Gastrocnemius medialis (tissue), 4 donors: ENCODE data around the gene YOD1. TPM values are rescaled to one million over a fixed set of nuclear protein-coding genes. Genes with fewer than 3 reads are reported as not detected.

Source experiments
- ATAC-seq, 2 donors: fragments of 150-250 bp; one replicate each; pipeline ENCODE4 v1.9.1; 2016
- DNase-seq, 2 donors: peaks; one replicate each; pipeline ENCODE4 v3.0.0-alpha.2; 2019
- H3K27ac ChIP-seq, 4 donors: fragments of 200-600 bp; sonication (generic); 1 replicate in 1 of 4; 2 replicates in 3 of 4; pipeline ENCODE4 v1.5.1; 2016 to 2018; ENCODE audit warnings: mild to moderate bottlenecking in 2 of 4, moderate library complexity in 1 of 4
- H3K27me3 ChIP-seq, 3 donors: fragments of 200-600 bp; sonication (generic) in 2 of 3; 1 replicate in 1 of 3; 2 replicates in 2 of 3; pipeline versions ENCODE4 v1.5.1 to v1.6.0; 2016 to 2019; ENCODE audit warnings: mild to moderate bottlenecking in 1 of 3, moderate library complexity in 1 of 3
- H3K36me3 ChIP-seq, 2 donors: fragments of 200-600 bp; sonication (generic) in 1 of 2; one replicate each; pipeline ENCODE4 v1.5.1; 2017 to 2018
- H3K4me1 ChIP-seq, 2 donors: fragments of 200-600 bp; sonication (generic) in 1 of 2; one replicate each; pipeline ENCODE4 v1.5.1; 2016 to 2017; ENCODE audit warnings: mild to moderate bottlenecking in 2 of 2
- H3K4me3 ChIP-seq, 4 donors: fragments of 200-600 bp; sonication (generic) in 3 of 4; 1 replicate in 1 of 4; 2 replicates in 3 of 4; pipeline ENCODE4 v1.5.1; 2016 to 2019; ENCODE audit warnings: mild to moderate bottlenecking in 2 of 4
- H3K9me3 ChIP-seq, 3 donors: fragments of 200-600 bp; sonication (generic) in 2 of 3; 1 replicate in 1 of 3; 2 replicates in 2 of 3; pipeline ENCODE4 v1.5.1; 2016 to 2019
- POLR2A ChIP-seq, 2 donors: fragments of 450-650 bp; IDR thresholded peaks; one replicate each; pipeline ENCODE4 v1.6.1; 2017; ENCODE audit warnings: antibody characterized with exemption in 2 of 2, mild to moderate bottlenecking in 2 of 2, moderate library complexity in 2 of 2
- in situ Hi-C, 4 donors: fragments of 200-750 bp; cut with MboI; loops; one replicate each; pipeline versions ENCODE4 v1.15.0 to v1.8.0; 2017; ENCODE audit warnings: low sequenced_read_pairs in 4 of 4
- intact Hi-C: fragments of 100-400 bp; cut with DNase I; formaldehyde crosslinking; loops from one replicate; pipeline ENCODE4 v1.15.1; 2023; ENCODE audit warnings: low total_unique reads
- total RNA-seq, 4 donors: library from RNA; depleted of rRNA; stranded (reverse); fragments of >200 nt; gene quantifications; one replicate each; pipeline versions ENCODE4 v1.1.0 to v1.2.3, GENCODE V29; 2016
- TF ChIP-seq, protein P1 (sequence below), 5 experiments: fragments of 450-650 bp in 3 of 5; fragments of 200-600 bp in 2 of 5; sonication (generic) in 2 of 5; IDR thresholded peaks in 4 of 5; conservative IDR thresholded peaks in 1 of 5; 1 replicate in 4 of 5; 2 replicates in 1 of 5; pipeline ENCODE4 v1.5.1; 2016 to 2019; ENCODE audit warnings: antibody characterized with exemption in 5 of 5, mild to moderate bottlenecking in 3 of 5, moderate library complexity in 3 of 5

Gene YOD1
- total RNA-seq, 4 donors from 2014 or later: 3.0 to 6.7 (median 6.2) TPM

DNA sequence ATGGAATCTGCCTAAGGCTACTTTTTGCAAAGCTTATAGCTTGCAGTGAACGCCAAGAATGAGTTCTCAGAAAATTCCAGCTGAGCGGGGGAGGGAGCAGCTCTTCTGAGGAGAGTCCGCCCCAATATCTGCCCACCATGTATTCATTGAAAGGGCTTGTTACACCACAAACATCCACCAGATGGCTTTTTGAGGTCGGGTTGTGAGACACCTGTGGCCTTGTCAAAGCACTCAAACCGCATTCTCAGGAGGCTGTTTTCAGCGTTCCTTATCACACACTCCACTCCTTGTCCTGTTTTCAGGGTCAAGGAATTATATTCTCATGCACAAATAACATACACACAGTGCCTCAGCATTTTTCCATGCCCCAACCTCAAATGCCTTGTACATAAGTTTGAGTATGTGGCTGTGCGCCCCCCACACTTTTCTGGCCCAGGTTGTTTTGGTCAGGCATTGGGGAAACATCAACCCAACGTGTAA lies 33.7 kb upstream of the YOD1 start:
- Histone ChIP-seq H3K27me3 (no peaks in the 10 kb centered on the region), H3K4me1 (peaks cover 2 to 4% of the 10 kb centered on the region in 2 donors), H3K9me3 (no peaks in the 10 kb centered on the region), H3K27ac (no peak overlapping the region), H3K4me3 (no peak overlapping the region), H3K36me3 (no peaks in the 10 kb centered on the region)
- in situ Hi-C loops: loop anchor here in 3 of 4 donors (5.0 to 10.0 kb wide), 3 partner anchors 318 to 323 kb away; no protein-coding TSS in a partner anchor
- TF ChIP-seq, protein P1, sequence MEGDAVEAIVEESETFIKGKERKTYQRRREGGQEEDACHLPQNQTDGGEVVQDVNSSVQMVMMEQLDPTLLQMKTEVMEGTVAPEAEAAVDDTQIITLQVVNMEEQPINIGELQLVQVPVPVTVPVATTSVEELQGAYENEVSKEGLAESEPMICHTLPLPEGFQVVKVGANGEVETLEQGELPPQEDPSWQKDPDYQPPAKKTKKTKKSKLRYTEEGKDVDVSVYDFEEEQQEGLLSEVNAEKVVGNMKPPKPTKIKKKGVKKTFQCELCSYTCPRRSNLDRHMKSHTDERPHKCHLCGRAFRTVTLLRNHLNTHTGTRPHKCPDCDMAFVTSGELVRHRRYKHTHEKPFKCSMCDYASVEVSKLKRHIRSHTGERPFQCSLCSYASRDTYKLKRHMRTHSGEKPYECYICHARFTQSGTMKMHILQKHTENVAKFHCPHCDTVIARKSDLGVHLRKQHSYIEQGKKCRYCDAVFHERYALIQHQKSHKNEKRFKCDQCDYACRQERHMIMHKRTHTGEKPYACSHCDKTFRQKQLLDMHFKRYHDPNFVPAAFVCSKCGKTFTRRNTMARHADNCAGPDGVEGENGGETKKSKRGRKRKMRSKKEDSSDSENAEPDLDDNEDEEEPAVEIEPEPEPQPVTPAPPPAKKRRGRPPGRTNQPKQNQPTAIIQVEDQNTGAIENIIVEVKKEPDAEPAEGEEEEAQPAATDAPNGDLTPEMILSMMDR (IDR thresholded peaks at IDR 0.05 in 4 of 5, conservative IDR thresholded peaks at IDR 0.05 in 1 of 5): peak; percentile 44 to 63 (median 53)
- TF ChIP-seq POLR2A (IDR thresholded peaks at IDR 0.05): no peak
- ATAC-seq: peak; percentile 44 to 74
- intact Hi-C loops: loop anchor here (2.0 to 10.0 kb wide), 3 partner anchors 50 to 414 kb away; partner anchors contain the start of gene C1orf116
- DNase-seq: peak in 1 of 2 donors; percentile 38

DNA sequence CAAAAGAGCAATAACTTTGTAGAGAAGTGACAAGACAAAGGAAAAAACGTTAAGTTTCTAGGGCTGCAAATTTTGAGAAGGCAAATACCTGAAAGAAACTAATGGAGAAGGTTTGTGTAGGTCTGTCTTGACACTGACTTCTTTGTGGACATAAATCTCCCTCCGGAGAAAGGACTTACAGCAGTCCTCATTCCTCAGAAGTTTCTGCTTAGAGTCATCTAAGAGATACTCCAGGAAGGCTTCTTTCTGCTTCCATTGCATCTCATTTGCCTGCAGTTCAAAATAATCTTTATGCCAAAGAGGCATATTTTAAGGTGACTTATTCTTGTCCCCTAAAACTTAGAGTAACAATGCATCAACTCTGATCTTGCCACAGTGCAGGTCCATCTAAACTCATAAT lies 33.2 kb upstream of the YOD1 start:
- no peak for ATAC-seq
- H3K9me3 ChIP-seq: no peaks in the 10 kb centered on the region
- H3K27ac ChIP-seq: no peak overlapping the region
- intact Hi-C loops: loop anchor here (2.0 to 10.0 kb wide), 3 partner anchors 49 to 415 kb away; partner anchors contain the start of gene C1orf116
- TF ChIP-seq, protein P1 (IDR thresholded peaks at IDR 0.05 in 4 of 5, conservative IDR thresholded peaks at IDR 0.05 in 1 of 5): no peak
- no peak for TF ChIP-seq POLR2A (IDR thresholded peaks at IDR 0.05)
- H3K27me3 ChIP-seq: no peaks in the 10 kb centered on the region
- no peak for DNase-seq
- in situ Hi-C loops: loop anchor here in 1 of 4 donors (10.0 kb wide), 1 partner anchor 321 kb away; no protein-coding TSS in a partner anchor
- no peaks in the 10 kb centered on the region for H3K36me3 ChIP-seq
- H3K4me1 ChIP-seq: peaks cover 2 to 4% of the 10 kb centered on the region in 2 donors
- H3K4me3 ChIP-seq: no peak overlapping the region

DNA sequence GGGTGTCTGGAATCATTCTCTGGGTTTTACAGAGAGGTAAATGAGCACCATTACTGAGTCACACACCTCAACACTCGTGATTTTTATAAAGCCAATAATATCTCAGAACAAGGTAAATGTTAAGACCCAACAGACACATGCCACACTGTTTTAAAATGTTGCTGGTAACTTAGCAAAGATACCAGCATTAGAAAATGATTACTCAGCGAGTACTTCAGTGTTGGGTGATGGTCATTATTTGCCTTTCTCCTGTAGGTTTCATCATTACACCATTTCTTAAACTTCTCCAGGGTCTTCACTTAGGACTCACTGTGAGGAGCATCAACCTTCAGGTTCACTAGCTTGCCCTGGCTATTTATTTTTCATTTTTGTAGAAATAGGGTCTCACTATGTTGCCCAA lies 30.8 kb upstream of the YOD1 start:
- ATAC-seq (no peak), DNase-seq (no peak)
- intact Hi-C loops: loop anchor here (10.0 kb wide), 1 partner anchor 47 kb away; the partner anchor contains the start of gene C1orf116
- Histone ChIP-seq H3K27ac (no peak overlapping the region), H3K36me3 (no peaks in the 10 kb centered on the region), H3K27me3 (no peaks in the 10 kb centered on the region), H3K9me3 (no peaks in the 10 kb centered on the region), H3K4me3 (no peak overlapping the region), H3K4me1 (peaks cover 9% of the 10 kb centered on the region in 2 donors)
- in situ Hi-C loops: loop anchor here in 1 of 4 donors (10.0 kb wide), 1 partner anchor 323 kb away; no protein-coding TSS in a partner anchor
- TF ChIP-seq, protein P1 (IDR thresholded peaks at IDR 0.05 in 4 of 5, conservative IDR thresholded peaks at IDR 0.05 in 1 of 5): no peak
- no peak for TF ChIP-seq POLR2A (IDR thresholded peaks at IDR 0.05)

DNA sequence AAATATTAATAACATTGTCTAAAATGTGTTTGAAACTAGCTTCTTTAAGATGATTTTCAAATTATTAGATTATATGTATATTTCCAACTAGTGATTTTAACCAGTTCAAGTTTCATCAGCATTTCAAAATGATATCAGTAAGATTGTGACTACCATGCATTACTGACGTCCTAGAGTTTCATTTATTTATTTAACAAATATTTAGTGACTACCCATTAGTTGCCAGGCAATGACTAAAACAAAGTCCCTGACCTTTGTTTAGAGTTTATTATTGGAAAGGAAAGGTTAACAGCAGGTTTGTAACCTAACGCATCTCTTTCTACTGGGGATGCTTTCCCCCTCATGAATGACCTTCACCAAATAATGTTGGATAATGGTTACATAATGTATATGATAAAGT lies 30.1 kb upstream of the YOD1 start:
- in situ Hi-C loops: loop anchor here in 1 of 4 donors (10.0 kb wide), 1 partner anchor 324 kb away; no protein-coding TSS in a partner anchor
- Histone ChIP-seq H3K27me3 (no peaks in the 10 kb centered on the region), H3K9me3 (no peaks in the 10 kb centered on the region), H3K4me1 (peaks cover 15 to 16% of the 10 kb centered on the region in 2 donors), H3K27ac (no peak overlapping the region), H3K4me3 (no peak overlapping the region), H3K36me3 (no peaks in the 10 kb centered on the region)
- ATAC-seq (no peak), DNase-seq (no peak)
- TF ChIP-seq, protein P1 (IDR thresholded peaks at IDR 0.05 in 4 of 5, conservative IDR thresholded peaks at IDR 0.05 in 1 of 5): no peak
- no peak for TF ChIP-seq POLR2A (IDR thresholded peaks at IDR 0.05)
- intact Hi-C loops: loop anchor here (10.0 kb wide), 1 partner anchor 46 kb away; the partner anchor contains the start of gene C1orf116
